Measurements from ENCODE around the gene NFYA.

Gene NFYA

DNA sequence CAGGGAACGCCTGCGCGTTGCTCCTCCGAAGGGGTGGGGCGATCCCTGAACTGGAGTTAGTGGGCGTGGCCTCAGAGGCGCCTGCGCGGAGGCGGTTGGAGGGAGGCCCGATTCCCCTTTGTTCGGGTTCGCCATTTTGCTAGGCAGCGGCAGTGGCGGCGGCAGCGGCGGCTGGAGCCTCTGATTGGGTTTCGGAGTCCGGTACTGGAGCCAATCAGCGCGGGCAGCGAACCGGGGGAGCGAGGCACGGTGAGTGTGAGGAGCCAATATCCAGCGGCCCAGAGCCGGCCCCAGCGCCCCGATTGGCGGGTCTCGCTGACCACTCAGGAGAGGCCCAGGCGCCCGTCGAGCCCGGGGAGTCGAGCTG is at the start of gene NFYA:
TSS of gene NFYA (plus strand) at position 139 of the 367 bp plus-strand sequence. CDS start 6,116 bp downstream, outside the sequence.
- peak; percentile 100 for DNase-seq

DNA sequence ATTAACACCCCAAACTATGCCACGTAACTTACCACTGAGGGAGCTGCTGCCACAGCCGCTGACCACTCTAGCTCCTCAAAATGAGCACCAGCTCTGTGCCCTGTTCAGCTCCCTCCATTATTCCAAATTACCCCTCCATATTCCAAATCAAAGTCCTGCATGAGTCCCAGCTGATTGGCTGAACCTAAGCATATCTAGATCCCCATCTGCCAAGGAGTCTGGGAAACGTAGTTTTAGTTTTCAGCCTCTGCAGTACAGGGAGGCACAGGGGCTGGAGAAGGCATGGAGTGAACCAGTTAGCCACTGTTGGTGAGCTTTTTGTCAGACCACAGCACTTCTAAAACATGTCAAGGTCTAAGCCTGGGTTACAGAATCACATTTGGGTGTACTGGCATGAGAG is 49.7 kb upstream of the NFYA start:
- no peak for DNase-seq

DNA sequence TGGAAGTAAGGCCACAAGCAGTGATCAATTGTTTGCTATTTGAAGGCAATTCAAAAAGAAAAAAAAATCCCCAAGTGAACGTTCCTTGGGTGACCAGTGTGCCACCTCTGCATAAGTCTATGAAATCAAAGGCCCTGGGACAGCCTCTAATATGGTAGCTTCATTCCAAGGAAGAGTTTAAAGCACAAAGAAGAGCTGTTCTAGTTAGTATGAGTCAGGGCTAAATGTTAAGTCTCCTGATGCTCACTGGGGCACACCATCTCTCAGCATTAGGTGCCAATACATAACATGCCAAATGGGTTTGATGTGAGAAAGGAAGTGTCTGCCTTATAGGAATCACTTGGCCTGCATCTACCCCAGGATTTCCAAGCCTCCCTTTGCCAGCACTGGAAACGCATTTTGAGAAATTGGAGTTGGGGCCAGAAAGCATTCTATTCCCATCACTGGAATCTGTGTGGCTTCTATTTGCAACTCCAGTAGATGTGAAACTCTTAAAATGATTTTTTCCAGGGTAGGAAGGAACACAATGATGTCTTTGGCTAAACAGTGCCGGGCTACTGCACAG is 46.7 kb upstream of the NFYA start:
- no peak for DNase-seq

DNA sequence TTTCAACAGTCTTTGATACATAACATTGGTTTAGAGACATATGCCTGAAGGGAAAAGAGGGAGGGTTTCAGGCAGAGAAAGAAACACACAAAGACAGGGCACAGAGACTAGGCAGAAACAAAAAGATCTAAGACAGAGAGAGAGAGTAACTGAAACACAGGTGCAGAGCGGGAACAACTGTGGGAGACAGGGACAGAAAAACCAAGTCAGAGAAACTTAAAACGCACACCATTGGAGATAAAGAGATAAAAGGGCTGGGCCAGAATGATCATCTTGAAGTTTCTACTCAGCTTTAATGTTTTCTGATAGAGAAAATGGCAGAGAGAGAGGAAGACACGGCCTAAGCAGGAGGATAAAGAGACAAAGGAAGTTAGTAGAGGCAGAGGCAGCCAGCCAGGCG is 45.5 kb upstream of the NFYA start:
- DNase-seq = no peak

DNA sequence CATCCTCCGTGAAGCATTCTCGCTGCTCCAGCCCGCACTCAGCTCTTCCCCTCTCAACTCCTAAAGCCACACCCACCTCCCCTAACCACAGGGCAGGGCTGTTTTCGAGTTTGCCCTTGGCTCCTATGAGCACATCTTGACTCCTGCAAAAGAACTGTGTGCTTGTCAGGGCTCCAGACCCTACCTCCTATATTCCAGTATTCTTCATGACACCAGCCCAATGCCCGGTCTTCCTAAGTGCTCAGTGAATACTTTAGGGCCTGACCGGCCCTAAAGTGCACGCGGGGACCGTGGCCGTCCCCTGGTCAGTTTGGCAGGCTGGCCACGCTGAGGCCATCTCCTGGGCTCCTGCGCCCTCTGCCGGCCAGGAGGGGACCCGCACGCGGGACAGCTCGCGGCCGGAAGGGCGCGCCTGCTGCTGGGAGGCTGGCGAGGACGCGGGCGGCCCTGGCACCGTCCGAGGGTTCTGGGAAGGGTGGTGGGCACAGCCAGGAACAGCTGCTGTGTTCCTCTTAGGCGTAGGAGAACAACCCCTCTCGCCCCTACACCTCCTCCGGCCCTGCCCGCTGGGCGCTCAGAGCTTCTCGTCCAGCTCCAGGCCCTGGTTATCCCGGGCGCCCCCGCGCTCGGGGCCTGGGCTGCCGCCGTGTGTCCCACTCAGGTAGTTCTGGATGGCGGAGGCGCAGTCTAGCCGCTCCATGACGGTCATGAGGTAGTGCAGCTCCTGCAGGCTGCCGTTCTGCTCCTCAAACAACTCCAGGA is 44.8 kb upstream of the NFYA start:
- peak; percentile 59 for DNase-seq

DNA sequence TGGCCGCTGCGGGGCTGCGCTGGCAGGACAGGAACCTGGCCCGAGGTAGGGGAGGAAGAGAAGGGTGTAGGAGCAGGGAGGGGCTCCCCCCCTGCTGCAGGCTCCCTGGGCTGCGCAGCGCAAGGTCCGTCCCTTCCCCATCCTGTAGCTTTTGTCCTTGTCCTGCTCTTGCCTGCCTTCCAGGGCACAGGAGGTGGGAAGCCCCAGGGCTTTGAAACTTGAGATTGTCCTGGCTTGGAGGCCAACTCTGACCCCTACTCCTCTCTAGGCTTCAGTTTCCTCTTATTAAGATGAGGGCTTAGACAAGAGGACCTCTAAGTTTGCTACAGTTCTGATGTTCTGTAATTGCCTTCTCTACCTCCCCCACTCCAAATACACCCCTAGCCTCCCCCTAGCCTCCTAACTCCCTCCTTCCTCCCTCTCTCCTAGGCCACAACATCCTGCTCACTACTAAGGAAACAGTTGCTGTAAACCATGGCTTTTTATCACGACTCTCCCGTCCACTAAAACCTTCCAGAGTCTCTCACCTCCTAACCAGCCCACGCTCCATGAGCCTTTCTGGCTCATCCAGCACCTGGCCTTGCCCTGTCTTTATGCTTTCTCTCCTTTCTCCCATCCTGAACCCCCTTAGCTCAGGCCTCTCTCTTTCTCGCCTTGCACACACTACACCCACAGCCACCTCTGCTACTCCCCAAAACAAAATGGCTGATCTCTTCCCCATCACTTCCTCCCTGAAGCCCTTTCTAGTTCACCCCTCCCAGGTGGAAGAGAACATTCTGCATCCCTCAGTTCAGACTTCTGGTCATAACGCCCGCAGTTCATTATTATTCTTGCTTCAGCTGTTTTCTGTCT is 44.0 kb upstream of the NFYA start:
- no peak for DNase-seq

DNA sequence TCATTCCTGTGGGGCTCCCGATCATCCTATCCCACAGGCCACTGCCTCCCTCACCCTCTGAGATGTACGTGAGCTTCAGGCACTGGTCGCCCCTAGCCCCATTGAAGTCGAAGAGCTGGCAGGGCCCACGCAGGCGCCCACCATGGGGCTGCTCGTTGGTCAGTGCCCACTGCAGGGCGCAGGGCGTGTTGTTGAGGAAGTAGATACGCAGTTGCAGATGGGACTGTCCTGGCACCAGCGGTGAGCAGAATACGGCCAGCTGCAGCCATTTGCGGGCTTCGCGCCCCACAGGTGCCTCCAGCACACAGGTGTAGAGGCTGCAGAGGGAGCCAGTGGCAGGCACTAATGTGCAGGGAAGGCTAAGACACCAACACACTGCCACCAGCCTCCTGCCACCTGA is 39.9 kb upstream of the NFYA start:
- DNase-seq = no peak

DNA sequence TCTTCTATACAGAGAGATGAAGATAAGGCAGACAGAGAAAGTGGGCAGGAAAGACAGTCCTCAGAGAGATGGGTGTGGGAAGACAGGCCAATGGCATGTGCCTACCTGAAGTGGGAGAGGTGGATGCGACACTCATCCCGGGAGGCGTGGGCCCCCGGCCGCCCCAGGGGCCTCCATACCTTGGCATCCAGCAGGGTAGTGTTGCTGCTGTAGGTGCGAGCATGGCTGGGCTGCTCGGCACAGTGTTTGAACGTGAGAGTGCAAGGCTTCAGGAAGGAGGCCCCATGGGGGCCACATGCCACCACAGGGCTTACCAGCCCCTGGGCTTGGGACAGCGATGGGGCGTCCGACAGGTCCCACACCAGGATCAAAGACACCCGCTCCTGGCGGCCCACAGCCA is 39.0 kb upstream of the NFYA start:
- DNase-seq = no peak

DNA sequence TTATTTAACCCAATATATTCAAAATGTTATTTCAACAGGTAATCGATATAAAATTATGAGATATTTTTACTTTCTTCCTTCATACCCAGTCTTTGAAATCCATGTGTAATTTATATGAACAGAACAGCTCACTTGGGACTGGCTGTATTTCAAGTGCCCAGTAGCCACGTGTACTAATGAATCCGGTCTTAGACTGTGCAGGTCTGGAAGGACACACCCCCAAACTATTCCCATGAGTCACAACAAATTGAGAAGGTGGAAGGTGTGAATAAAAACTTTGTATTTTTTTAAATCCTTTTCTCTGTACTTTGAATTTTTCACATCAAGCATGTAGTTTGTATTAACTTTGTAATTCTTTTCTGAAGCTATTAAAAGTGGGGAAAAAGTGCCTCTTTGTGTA is 36.6 kb upstream of the NFYA start:
- no peak for DNase-seq

DNA sequence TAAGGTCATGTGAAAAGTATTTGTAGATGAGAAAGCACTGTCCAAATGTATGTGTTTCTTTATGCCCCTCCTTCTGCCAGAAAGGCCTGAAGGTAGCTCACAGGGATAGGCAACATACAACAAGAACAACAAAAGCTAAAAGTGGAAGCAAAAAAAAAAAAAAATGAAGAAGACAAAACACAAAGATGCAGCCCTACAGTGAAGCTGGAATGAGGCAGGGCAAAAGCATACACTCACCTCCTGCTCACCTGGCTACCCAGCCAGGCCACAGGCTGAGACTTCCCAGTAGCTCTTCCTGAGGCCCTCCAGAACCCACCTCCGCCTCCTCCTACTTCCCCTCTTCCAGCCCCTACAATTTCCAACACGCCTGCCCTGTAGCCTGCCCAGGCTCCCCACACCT is 36.2 kb upstream of the NFYA start:
- no peak for DNase-seq

DNA sequence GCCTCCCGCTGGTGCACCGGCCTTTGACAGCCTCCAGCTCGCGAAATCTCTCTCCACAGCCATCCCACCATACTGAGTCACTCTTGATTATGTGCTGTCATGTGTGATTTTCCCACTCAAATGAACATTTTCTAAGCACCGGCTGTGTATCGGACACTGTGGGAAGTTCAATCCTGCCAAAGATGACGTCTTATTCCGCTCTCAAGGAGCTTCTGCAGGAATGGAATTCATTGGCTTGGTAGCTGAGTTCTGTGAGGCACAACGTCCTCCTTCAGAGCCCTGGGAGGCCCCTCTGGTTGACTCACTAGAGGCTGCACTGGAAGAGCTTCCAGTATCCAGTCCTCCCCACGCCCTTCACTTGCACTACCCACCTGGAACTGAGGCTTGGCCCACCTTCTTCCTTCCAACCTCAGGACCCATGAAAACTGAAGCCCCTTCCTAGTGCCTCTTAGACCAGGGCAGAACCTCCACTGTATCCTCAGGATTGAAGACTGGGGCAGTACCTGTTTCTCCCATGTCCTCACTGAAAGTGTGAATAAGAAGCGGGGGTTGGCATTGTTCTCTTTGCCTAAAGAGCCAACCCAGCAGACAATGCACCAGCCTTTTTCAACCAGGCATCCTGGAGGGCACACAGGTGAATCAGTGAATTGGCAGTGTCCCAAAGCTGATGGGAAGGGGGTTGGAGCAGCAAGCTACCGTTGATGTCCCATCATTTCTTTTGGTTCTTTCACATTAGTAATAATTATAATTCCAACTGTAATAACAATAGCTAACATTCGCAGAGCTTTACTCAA is 35.5 kb upstream of the NFYA start:
- DNase-seq = no peak

DNA sequence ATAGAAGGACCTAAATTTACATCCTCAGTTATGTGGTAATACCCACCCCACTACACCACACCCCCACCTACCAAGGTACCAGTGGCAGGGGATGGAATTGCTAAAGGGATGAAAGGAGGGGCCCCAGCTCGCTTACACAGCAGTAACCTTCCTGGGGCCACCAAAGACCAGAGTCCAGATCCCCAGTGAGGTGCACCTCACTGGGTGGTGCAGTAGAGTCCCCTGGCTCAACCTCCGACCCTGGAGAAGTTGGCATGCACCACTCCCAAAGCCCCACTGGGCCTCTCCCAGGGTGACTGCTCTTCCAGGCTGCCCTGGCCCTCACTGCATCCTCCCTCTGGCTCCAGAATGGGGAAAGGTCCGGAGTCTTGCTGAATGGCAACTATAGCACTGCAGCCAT is 34.6 kb upstream of the NFYA start:
- no peak for DNase-seq

DNA sequence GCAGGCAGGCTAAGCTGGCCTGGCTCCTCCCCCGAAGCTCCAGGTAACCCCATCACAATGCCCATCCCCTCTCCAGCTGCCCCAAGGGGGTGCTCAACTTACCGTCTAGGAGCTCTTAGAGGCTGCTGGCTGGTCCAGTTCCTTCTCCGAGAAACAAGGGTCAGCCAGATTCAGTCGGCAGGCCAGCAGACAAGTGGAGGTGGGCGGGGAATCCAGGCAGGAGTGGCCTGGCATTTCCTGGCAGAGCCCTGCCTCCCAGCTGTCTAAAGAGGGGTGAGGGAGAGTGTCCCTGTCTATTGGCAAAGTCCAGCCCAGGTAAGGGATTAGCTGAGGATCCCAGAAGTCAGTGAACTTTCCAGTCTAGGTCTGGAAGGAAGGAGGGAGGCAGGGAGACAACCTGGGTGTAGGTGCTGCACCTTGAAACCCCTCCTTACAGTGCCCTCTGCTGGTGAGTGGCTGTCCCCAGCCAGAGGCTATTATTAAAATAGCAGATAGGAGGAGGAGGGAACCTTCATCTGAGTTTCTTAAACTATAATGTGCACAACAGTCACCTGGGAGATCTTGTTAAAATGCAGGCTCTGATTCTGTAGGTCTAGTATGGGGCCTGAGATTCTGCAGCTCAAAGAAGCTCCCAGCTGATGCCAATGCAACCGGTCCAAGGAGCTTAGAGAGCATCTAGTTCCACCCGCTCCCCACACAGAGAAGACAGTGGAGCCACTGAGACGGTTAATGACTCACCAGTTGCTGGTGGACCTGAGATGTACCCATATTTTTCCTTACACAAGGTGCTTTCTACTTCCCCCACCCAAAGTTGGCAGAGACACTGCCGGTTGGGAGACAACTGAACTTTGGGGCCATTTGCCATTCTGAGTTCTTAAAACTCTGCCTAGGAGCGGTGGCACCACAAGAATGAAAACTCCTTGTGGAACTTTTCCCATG is 33.4 kb upstream of the NFYA start, which contains the start of gene UNC5CL:
TSS of gene UNC5CL (minus strand) at position 162 of the 939 bp plus-strand sequence. CDS start 4,147 bp downstream, outside the sequence.
- DNase-seq = peak; percentile 11

DNA sequence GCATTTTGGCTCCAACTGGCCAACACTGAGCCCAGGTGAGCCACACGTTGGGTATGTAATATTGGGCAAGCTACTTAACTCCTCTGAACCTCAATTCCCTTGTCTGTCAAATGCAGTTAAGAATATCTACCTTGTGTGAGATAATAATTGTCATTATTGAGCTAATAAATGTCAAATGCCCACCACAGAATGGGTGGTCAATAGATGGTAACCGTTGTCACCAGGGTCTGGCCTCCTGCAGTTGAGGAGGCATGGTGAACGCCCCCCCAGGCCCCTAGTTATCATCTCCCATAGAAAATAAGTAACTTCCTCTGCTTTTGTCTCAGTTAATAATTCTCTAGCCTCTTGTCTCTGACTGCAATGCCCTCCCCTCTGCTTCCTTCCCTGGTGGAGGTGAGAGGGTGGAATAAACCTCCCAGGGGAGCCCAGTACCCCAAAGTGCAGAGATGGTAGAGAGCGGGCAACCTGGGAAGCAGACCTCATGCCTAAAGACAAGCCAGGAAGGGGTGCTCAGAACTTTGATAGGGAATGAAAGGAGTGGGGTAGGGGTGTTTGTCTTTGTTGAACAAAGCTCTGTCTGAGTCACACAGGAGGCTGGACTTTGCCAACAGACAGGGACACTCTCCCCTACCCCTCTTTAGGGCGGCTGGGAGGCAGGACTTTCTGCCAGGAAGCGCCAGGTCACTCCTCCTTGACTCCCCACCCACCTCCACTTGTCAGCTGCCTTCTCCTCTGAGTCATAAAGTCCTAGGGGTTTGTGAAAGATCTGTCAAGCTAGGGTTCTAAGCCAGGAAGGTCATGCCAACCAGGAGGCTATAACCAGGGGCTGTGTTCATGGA is 32.5 kb upstream of the NFYA start:
- DNase-seq = no peak

DNA sequence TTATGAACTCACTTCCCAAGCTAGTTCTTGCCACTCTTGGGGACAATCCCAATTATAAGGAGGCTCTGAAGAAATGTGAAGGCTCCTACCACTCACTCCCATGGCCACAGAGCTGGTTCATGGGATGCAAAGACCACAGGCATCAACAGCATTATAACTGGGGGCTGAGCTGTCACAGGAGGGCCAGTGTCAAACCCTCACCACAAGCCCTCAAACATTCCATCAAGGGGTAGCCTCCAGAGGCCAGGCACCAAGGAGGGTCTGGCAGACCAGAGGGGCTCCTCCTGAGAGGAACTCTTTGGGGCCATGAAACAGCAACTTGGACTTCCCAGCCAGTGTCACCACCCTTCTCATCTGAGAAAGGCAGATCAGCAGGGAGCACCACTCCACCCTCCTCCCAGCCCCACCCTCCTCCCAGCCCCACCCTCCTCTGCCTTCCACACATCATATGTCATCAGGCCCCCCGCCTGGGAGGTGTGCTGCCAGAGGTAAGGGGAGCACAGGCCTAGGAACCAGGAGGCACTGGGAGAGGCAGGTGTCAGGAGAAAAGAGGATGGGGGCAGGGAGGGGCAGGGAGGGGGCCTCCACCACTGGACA is 31.7 kb upstream of the NFYA start:
- no peak for DNase-seq

DNA sequence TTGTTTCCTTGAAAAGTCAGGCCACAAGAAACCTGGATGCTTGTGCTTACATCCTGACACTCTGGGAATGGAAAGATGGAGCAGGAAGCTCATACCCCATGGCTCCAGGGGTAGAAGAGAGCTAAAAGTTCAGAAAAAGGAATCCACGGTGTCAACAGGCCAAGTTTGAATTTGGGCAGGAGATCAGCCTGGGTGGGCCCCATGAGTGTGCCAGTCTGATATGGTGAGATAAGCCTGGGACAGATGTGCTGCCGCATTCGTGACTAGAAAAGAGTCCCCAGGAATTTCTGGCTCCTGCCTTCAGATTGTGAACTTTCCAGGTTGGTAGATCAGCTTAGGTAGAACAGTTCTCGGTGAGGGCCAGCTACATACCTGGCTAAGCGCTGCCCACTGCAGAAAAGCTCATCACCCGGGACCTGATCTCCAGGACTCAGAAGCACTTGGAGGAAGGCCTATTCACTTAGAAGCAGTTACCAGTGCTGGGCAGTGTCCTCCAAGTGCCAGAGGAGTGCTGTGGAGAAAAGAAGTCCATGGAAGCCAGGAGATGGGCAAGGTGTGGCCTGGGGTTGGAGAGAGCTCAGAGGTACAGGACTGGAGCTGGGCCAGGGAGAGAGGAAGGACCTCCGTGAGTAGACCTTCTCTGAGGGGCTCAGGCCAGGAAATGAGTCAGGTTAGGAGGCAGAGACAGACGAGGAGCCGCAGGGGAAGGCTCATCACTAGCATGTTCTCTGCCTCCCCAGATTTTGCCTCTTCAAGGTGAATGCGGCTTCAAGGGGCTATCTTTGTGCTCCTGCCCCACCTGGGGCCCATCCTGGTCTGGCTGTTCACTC is 30.3 kb upstream of the NFYA start, which contains the start of gene TSPO2:
TSS of gene TSPO2 (plus strand) at position 242 of the 830 bp plus-strand sequence. CDS start at position 761, 519 bp downstream.
- DNase-seq = no peak

DNA sequence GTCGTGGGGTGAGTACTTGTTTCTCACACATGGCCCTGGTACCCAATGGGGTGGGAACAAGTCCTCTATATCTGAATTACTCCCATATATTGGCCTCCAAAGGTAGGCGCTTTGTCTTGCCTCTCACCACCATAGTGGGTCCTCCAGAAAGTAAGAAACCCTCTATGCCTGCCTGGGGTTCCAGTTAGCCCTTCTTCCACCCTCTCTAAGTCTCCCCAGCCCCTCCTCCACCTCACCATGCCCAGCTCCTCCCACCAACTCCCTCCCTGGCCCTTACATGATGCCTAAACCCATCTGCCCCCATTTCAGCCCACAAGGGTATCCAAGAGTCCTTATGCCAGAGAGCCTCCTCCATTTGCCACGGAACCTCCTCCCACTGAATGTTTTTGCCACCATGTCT is 29.6 kb upstream of the NFYA start:
- no peak for DNase-seq

DNA sequence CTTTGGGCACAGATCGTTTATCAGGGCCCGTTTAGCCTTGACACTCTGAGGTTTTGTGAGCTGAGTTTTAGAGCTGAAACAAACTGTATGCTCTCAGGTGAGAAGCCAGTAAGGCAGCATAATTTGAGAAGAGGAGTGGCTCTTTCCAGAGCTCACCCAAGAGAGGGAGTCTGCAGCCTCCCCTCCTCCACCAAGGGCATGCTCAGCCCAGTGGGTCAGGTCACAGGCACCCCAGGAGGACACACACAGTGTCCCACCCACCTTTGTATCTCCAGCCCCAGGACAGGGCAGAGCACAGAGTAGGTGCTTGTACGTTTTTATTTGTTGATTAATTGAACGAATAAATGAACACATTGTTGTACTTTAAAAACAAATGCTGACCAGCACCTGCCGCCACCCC is 27.1 kb upstream of the NFYA start:
- no peak for DNase-seq

DNA sequence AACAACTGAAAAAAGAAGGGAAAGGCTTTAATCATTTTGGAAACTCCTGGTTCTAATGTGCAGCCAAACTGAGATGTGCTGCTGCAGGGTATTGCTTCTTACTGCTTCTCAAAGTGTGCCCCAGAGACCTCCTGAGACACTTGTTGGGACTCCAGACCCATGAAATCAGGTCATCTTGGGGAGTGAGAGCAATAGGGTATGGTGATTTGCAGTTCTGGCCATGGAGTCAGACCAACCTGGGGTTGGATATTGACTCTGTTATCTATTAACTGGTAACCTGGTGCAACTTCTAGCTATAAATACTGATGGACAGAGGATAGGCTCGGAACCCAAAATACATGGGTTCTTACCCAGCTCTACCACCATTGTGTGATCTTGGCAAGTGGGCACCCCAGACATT is 26.7 kb upstream of the NFYA start:
- no peak for DNase-seq
